NOMO-1 treated with dmso at 0.1 percent for 144 hours (cell line): ENCODE measurements around the gene AKAP5.
A peak's percentile ranks its signal among the peaks of the same experiment; 100 is the strongest.
"Not testable (repeated sequence)": the region's sequence is repeated elsewhere in the genome, so short reads cannot be mapped to it uniquely, and the experiment has no call there.

Source experiments
- DNase-seq: peaks from one replicate; lab custom pipeline; 2025; ENCODE audit not compliant: unreplicated experiment; lab: John Stamatoyannopoulos, UW

AKAP5 gene

GRCh38 chr14:64502456-64502855 is 37.2 kb downstream of the AKAP5 start:
- DNase-seq, result no peak

- DNase-seq, result no peak
These were observed 37.7 kb downstream of the AKAP5 start for GRCh38 chr14:64502887-64503433.

- DNase-seq, result peak; percentile 77
These were observed 38.4 kb downstream of the AKAP5 start, which contains the start of gene ZBTB25 for GRCh38 chr14:64503434-64504309. Gene ZBTB25 (minus strand): TSS chr14:64503838. CDS start chr14:64490533, 13,305 bp downstream.

GRCh38 chr14:64504310-64504896 is 39.1 kb downstream of the AKAP5 start, which contains the start of gene ZBTB1:
Gene ZBTB1 (plus strand): TSS chr14:64504770. CDS start chr14:64521505, 16,735 bp downstream.
- peak; percentile 78 for DNase-seq

GRCh38 chr14:64504897-64505794 is 39.8 kb downstream of the AKAP5 start:
- peak; percentile 81 for DNase-seq

GRCh38 chr14:64506721-64507120 is 41.4 kb downstream of the AKAP5 start:
- DNase-seq, result no peak

DNA sequence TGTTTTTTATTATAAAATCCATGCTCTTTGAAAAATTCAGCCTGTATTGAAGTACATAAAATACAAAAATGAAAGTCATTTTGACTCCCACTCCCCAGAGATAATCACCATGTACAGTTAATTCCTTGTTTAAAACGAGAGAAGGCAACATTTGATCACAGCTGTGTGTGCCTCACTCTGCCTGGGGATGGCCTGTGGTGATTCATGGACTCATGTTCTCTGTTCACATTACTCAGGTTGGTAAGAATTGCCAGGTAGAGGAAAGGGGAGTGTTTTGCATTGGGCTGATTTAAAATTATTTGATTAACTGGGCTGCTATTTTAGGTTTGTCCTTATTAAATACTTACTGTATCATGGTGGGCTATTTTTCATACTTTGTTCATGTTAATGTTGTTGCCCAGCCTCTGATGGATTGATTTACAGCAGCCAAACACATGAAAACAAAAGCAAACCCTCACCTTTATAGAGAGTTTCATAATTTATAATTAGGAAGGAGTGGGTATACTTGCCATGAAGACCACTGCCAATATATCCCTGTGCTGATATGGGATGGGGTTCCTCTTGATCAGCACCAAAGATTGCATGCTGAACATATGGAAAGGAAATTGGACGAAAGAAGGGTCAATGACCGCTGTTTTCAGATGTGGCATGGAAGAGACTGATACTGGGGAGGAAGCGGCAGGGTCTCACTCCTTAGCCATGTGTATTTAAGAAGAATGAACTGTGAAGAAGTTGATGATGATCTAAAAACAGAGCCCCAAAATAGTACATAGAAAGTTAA is 42.3 kb downstream of the AKAP5 start:
- no peak for DNase-seq

- DNase-seq, result no peak
These were observed 43.0 kb downstream of the AKAP5 start for GRCh38 chr14:64508215-64508776.

DNA sequence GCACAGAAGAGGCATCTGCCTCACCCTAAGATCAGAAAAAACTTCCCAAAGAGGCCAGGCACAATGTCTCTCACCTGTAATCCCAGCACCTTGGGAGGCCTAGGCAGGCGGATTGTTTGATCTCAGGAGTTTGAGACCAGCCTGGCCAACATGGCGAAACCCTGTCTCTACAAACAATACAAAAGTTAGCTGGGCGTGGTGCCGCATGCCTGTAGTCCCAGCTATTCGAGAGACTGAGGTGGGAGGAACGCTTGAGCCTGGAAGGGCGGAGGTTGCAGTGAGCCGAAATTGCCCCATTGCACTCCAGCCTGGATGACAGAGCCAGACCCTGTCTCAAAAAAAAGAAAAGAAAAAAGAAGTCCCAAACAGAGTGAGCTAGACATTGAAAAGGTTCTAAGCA is 43.7 kb downstream of the AKAP5 start:
- no peak for DNase-seq

DNA sequence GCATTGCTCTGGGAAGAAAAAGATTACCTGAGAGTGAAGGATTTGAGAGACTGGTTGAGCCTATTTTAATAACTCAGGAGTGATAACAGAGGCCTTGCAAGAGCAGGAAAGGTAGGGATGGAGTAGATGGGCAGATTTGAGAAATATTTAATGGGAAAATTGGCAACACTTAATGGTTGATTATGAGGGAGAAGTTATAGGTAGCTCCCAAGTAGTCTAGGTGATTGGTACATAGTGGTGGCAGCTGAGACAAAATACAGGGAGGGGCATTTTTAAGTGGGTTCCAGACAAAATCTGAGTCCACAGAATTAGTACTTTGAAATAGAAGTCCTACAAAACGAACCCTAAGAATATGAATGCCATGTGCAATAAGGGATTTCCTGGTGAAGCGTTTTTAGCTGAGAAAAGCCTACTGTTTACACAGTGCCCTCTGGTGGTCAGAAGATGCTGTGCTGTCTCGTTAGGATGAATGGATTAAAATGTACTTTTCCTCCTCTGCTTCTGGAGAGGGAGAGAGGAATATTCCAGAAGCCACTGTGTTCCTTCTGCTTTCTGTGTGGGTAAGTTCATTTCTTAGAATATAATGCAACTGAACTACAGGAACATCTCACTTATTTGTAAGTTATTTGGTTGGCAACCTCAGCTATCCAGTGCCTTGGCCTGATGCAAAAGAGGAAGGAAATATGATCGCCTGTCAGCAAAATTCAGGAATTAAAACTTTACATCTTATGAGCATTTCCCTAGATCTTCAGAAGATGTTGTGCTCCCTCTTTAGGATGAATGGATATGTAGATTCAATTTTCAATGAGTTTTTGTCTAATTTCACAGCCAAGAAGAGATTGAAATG is 45.7 kb downstream of the AKAP5 start:
- DNase-seq, result peak; percentile 37

- no peak for DNase-seq
These were observed 48.0 kb downstream of the AKAP5 start for GRCh38 chr14:64513271-64513670.

GRCh38 chr14:64515053-64515452 is 49.8 kb downstream of the AKAP5 start:
- no peak for DNase-seq

DNA sequence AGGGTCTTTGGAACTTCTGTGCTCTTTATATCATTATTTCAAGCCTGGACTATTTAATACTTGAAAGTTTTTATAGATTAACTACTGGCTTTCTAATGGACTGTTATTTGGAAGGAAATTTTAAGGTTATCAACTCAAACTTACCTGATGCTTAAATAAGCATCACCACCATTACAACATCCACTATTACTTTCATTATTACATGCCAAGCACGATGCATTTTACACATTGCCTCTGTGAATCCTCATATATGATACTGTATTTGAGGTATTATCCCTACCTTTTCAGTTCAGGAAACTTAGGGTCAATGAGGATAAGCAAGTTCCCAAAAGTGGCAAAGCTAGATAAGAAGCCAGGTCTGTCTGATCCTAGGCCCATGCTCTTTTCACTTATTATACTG is 51.7 kb downstream of the AKAP5 start:
- DNase-seq, result no peak

GRCh38 chr14:64517667-64518066 is 52.4 kb downstream of the AKAP5 start:
- DNase-seq, result not testable (repeated sequence)

GRCh38 chr14:64518229-64518628 is 52.9 kb downstream of the AKAP5 start:
- DNase-seq, result no peak

GRCh38 chr14:64520699-64521098 is 55.4 kb downstream of the AKAP5 start:
- no peak for DNase-seq

DNA sequence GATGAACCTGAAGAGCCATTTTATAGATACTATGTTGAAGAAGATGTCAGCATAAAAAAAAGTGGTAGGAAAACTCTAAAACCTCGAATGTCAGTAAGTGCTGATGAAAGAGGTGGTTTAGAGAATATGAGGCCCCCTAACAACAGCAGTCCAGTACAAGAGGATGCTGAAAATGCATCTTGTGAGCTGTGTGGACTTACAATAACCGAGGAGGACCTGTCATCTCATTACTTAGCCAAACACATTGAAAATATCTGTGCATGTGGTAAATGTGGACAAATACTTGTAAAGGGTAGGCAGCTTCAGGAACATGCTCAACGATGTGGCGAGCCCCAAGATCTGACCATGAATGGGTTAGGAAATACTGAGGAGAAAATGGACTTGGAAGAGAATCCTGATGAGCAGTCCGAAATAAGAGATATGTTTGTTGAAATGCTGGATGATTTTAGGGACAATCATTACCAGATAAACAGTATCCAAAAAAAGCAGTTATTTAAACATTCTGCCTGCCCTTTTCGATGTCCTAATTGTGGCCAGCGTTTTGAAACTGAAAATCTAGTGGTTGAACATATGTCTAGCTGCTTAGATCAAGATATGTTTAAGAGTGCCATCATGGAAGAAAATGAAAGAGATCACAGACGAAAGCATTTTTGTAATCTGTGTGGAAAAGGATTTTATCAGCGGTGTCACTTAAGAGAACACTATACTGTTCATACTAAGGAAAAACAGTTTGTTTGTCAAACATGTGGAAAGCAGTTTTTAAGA is 57.5 kb downstream of the AKAP5 start:
- DNase-seq, result no peak
